Measurements from ENCODE around the gene CDC20B.

DNA sequence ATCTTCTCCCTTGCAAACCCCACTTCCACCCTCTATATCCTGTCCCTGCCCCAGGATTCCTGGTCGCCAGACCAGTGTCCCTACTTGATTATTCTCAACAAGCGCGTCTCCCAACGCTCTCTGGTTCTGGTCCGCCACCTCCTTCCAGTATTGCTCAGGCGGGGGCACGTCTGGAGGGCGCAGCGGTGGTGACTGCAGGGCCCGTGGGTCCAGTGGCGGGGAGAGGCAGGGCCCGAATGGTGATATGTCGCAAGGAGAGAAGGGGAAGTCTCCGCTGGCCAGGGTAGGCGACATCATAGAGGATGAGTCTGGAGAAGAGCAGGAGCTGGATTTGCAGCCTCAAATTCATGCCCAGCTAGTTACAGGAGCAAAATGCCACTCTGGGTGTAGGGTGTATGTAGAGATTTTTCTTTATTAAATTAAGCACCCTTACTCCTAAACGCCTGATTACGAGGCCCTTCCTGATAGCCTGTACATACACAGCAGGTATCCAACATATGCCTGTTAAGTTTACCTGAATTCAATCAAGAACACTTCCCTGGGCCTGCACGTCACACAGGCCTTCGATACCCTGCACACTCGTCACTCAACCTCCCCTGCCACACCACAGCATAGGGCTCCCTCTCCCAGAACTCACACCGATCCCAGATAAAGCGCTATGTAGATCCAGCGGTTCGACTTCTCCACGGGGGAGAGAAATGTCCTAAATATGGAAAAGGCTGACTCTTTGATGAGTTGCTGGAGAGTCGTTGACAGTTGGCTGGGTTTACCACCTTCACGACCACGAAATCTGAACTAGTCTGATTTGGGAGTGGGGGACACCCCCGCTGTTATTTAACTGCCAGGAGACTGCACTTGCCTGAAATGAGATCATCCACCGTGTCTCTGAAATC lies 49.4 kb upstream of the CDC20B start:
- TF ChIP-seq ZNF274 (IDR thresholded peaks at IDR 0.05; ENCODE audit: low read depth, low read length) (no peak), YY1 (IDR thresholded peaks at IDR 0.05; ENCODE audit: insufficient read depth, insufficient read length) (no peak), SUZ12 (IDR thresholded peaks at IDR 0.05; ENCODE audit: extremely low read depth, insufficient read depth, insufficient read length) (no peak)
